HG02642 (cell line): ENCODE results near the gene PATJ.
"Not testable (repeated sequence)": the region's sequence is repeated elsewhere in the genome, so short reads cannot be mapped to it uniquely, and the experiment has no call there.

Experiments
- ATAC-seq: cut with Tn5 transposase; IDR thresholded peaks from one replicate; pipeline ENCODE4 v1.9.1; 2021; ENCODE audit warnings: mild to moderate bottlenecking; ENCODE audit not compliant: unreplicated experiment, poor library complexity

PATJ gene

DNA sequence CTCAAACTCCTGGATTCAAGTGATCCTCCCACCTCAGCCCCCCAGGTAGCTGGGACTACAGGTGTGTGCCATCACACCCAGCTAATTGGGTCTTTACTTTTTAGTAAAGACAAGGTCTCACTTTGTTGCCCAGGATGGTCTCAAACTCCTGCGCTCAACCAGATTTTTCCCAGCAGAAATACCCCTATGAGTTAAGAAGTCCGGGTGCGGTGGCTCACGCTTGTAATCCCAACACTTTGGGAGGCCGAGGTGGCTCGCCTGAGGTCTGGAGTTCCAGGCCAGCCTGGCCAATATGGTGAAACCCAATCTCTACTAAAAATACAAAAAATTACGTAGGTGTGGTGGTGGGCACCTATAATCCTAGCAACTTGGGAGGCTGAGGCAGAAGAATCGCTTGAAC lies 445.8 kb downstream of the PATJ start:
- no peak for ATAC-seq

GRCh38 chr1:62194651-62195544 lies 452.6 kb downstream of the PATJ start, which contains the start of gene L1TD1:
L1TD1 (plus strand) TSS chr1:62194849; CDS start chr1:62206629, 11,780 bp downstream.
- ATAC-seq: no peak

DNA sequence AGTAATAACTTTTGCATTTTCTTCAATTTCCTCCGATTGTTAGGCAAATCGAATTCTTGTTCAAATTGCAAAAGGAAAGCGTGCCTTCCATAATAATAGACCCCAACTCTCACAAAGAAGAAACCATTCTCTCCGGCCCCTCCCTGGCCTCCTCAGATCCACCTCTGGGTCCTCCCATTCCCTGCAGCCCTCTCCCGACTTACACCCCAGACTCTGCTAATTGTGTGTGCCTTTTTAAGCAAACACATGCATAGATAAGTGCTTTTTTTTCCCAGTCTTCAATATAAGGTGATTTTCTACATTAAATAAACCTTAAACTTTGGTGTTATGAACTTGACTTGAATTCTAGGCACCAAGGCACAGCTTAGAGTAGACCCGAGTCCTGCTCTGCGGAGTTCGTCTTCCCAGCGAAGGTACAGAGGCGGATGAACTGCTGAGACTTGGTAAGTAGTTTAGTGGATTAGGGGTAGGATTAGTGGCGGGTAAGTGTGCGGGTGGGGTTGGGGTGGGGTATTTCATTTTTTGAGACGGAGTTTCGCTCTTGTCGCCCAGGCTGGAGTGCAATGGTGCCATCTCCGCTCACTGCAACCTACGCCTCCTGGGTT lies 453.9 kb downstream of the PATJ start:
- no peak for ATAC-seq

DNA sequence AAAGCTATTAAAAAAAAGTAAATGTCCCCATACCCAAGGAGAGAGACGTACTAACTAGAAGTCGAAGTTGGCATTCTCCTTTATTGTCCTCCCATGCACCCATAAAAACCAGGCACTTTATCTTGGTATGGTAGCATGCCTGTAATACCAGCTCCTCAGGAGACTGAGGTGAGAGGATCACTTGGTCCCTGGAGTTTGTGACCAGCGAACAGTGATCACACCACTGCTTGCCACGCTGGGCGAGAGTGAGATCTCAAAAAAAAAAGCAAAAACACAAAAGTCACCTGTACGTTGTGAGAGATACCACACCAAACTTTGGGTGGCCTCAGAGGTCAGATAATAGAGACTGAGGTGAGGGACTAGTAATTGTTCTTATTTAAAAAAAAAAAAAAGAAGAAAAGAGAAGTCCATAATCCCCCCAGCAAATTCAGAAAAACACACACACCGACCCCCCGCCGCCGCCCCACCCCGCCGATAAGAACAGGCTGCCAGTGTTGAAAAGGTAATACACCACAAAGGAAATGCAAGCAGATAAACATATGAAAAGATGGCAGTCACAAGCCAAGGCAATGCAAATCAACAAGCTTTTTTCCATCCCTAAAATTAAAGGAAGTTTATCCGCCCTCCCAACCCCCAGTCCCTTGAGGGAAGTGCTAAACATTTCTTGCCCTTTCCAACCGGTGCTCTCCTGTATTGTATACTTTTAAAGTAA lies 455.9 kb downstream of the PATJ start:
- ATAC-seq: no peak

DNA sequence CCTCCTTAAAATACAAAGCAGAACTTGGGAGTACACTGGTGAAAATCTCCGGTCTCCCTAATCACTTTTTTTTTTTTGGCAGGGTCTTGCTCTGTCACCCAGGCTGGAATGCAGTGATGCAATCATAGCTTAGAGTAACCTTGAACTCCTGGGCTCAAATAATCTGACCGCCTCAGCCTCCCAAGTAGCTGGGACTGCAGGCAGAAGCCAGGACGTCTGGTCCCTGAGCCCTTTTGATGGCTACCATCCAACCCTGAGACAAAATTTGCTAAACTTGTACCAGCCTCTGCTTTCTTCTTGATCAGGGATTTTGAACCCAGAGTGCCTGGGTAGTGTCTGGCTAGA lies 456.5 kb downstream of the PATJ start:
- no peak for ATAC-seq

DNA sequence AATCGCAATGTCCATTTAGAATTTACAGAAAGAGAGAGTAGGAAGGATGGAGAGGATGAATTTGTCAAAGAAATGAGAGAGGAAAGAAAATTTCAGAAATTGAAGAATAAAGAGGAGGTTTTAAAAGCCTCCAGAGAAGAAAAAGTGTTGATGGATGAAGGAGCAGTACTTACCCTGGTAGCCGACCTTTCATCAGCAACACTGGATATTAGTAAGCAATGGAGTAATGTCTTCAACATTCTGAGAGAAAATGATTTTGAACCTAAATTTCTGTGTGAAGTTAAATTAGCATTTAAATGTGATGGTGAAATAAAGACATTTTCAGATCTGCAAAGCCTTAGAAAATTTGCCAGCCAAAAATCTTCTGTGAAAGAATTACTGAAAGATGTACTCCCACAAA lies 464.9 kb downstream of the PATJ start:
- no peak for ATAC-seq

GRCh38 chr1:62208087-62208486 lies 465.8 kb downstream of the PATJ start:
- no peak for ATAC-seq

GRCh38 chr1:62208970-62209369 lies 466.7 kb downstream of the PATJ start:
- no peak for ATAC-seq

DNA sequence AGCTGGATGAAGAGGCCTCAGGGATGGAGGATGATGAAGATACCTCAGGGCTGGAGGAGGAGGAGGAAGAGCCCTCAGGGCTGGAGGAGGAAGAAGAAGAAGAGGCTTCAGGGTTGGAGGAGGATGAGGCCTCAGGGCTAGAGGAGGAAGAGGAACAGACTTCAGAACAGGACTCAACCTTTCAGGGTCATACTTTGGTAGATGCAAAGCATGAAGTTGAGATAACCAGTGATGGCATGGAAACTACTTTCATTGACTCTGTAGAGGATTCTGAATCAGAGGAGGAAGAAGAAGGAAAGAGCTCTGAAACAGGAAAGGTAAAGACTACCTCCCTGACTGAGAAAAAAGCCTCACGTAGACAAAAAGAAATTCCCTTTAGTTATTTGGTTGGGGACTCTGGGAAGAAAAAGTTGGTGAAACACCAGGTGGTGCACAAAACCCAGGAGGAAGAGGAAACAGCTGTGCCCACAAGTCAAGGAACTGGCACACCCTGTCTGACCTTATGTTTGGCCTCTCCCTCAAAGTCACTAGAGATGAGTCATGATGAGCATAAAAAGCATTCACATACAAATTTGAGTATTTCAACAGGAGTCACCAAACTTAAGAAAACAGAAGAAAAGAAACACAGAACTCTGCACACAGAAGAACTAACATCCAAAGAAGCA lies 467.8 kb downstream of the PATJ start:
- no peak for ATAC-seq

DNA sequence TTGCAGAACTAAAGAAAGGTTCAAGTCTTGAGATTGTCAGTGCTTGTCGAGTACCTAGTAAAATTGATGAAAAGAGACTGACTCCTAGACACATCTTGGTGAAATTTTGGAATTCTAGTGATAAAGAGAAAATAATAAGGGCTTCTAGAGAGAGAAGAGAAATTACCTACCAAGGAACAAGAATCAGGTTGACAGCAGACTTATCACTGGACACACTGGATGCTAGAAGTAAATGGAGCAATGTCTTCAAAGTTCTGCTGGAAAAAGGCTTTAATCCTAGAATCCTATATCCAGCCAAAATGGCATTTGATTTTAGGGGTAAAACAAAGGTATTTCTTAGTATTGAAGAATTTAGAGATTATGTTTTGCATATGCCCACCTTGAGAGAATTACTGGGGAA lies 468.7 kb downstream of the PATJ start:
- no peak for ATAC-seq

- no peak for ATAC-seq
Measured at GRCh38 chr1:62212411-62212810, 470.1 kb downstream of the PATJ start.

GRCh38 chr1:62213075-62213914 lies 471.0 kb downstream of the PATJ start:
- no peak for ATAC-seq

GRCh38 chr1:62218604-62219003 lies 476.3 kb downstream of the PATJ start:
- no peak for ATAC-seq

GRCh38 chr1:62220456-62220855 lies 478.2 kb downstream of the PATJ start:
- ATAC-seq: not testable (repeated sequence)

DNA sequence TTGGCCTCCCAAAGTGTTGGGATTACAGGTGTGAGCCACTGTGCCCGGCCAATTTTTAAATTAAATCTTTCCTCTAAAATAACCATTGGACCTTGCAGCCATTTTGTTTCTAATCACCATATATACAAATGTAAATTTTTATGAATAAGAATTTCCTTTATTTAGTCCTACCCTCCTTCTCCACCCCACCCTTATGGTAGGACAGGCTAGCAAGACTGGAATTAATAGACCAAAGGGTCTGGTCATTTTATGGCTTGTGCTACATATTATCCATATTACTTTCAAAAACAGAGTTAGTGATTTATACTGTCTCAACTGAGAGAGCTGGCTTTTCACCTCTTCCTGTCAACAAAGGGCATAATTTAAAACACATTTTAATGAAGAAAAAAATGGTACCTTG lies 478.9 kb downstream of the PATJ start:
- no peak for ATAC-seq

DNA sequence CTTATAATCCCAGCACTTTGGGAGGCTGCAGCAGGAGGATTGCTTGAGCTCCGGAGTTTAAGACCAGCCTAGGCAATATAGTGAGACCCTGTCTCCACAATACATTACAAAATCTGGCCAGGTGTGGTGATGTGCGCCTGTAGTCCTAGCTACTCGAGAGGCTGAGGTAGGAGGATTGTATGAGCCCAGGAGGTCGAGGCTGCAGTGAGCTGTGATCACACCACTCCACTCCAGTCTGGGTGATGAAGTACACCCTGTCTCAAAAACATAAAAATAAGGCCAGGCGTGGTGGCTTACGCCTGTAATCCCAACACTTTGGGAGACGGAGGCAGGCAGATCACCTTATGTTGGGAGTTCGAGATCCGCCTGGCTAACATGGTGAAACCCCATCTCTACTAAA lies 480.0 kb downstream of the PATJ start:
- ATAC-seq: no peak

- no peak for ATAC-seq
Measured at GRCh38 chr1:62224182-62224581, 481.9 kb downstream of the PATJ start.

DNA sequence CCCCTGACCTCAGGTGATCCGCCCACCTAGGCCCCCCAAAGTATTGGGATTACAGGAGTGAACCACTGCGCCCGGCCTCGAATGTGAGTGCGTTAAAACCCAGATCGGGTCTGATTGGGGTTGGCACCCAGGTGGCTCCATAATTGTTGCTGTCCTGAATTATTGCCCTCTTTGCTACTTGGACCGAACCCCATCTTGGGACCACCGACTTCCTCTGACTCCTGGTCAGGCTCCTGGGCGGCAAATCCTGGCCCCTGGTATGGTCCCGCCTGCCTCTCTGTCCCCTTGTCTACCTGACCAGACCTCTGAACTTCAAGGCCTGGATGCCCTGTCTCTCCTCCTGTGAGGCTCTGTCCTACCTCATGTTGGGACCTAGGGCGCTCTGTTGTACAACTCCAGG lies 485.2 kb downstream of the PATJ start:
- no peak for ATAC-seq
